ENCODE data around the gene ATXN1. TPM values are rescaled to one million over a fixed set of nuclear protein-coding genes. Genes with fewer than 3 reads are reported as not detected.

ATXN1 gene
- total RNA-seq, 1 experiment from 2014 or later: 20.8 TPM

DNA sequence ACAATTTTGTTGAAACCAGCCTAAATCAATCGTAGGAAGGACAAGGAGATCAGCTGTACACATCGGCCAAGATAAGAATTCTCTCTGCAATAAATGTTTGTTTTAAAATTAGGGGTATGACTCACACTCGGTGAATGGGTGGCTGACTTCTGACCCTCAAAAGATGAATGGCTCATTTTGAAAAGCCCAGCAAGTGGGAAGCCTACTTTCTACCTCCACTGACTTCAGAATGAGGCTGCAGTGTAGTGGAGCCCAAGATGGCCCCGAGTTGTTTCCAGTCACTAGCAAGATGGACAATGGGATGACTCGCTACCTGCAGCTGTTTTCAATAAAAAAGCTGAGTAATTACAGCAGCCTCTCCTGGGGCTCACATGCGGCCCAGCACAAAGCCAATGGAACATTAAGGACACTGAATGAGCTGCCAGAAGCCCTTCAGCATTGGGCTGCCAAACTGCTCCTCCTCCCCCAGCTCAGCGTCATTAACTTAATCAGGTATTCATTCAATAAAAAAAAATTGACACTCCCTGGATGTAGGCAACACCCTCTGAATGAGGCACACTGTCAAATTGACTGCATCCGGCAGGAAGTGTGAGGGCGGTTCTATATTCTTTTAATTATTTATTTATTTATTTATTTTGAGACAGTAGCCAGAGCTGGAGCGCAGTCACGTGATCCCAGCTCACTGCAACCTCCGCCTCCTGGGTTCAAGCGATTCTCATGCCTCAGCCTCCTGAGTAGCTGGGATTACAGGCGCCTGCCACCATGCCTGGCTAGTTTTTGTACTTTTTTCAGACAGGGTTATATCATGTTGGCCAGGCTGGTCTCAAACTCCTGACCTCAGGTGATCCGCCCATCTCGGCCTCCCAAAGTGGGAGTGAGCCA lies 415.6 kb downstream of the ATXN1 start:
- H3K27ac ChIP-seq: peak overlapping the region; percentile 87
- no peaks in the 10 kb centered on the region for H3K27me3 ChIP-seq (replicated peaks)
- peaks cover 42% of the 10 kb centered on the region for H3K4me1 ChIP-seq (replicated peaks)
- H3K9me3 ChIP-seq (replicated peaks): no peaks in the 10 kb centered on the region
- peak; percentile 88 to 91 for DNase-seq (ENCODE audit: low read depth in 1 of 2, low spot score in 2 of 2)
- H3K4me3 ChIP-seq: no peak overlapping the region
- H3K36me3 ChIP-seq: no peaks in the 10 kb centered on the region

DNA sequence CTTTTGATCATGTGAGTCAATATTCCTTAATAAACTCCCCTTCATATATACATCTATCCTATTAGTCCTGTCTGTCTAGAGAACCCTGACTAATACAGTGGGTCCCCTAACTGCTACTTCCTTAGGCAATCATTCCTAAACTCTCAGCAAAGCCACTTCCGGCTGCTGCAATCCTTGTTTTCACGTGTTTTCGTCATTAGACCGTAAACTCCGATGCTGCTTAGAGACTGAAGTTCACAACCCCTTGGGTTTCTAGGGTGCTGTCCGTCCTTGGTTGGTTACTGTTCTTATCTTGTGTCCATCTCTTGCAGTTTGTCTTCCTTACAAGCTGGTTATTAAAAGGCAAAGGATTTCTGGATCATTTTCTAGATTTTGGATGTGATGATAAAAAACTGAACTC lies 416.5 kb downstream of the ATXN1 start:
- peaks cover 45% of the 10 kb centered on the region for H3K4me1 ChIP-seq (replicated peaks)
- H3K9me3 ChIP-seq (replicated peaks): no peaks in the 10 kb centered on the region
- DNase-seq (ENCODE audit: low read depth in 1 of 2, low spot score in 2 of 2): peak in 1 of 2 experiments; percentile 60
- H3K27me3 ChIP-seq (replicated peaks): no peaks in the 10 kb centered on the region
- H3K36me3 ChIP-seq: no peaks in the 10 kb centered on the region
- H3K27ac ChIP-seq: peak overlapping the region; percentile 87
- H3K4me3 ChIP-seq: no peak overlapping the region

DNA sequence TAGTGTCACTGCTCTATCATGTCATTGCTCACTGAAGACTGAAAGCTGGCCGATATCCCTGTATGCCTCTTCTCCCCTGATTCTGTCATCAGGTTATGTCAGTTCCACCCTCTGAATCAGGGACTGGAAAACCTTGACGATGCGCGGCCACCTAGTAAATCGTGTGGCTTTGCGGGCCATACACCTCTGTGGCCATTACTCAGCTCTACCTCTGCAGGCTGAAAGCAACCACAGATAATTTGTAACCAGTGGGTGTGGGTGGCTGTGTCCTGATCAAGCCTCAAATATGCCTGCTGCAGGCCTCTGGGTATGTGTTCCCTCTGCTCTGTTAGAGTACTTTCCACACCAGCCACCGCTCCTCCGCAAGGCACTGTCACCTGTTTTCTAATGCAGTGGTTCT lies 417.7 kb downstream of the ATXN1 start:
- H3K27ac ChIP-seq: no peak overlapping the region
- peaks cover 55% of the 10 kb centered on the region for H3K4me1 ChIP-seq (replicated peaks)

DNA sequence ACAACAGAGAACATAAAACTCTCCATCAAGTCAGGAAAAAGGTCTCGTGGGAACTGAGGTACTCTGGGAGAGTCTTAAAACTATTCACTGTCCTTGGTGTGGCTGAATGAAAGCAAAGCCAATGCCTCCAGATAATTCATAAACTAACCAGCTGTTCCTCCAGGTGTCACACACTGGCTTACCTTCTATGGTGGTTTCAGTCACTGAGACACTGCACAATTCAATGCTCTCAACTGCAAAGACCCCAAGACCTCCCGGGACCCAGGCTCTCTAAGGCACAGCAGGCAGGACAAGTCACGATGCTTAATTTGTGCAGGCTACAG lies 422.0 kb downstream of the ATXN1 start:
- DNase-seq (ENCODE audit: low read depth in 1 of 2, low spot score in 2 of 2): no peak
- Histone ChIP-seq H3K36me3 (no peaks in the 10 kb centered on the region), H3K4me3 (no peak overlapping the region), H3K4me1 (replicated peaks) (peaks cover 60% of the 10 kb centered on the region), H3K27ac (peak overlapping the region; percentile 60), H3K9me3 (replicated peaks) (no peaks in the 10 kb centered on the region), H3K27me3 (replicated peaks) (no peaks in the 10 kb centered on the region)

More for the DNA sequence above, 417.7 kb downstream of the ATXN1 start:
- no peaks in the 10 kb centered on the region for H3K27me3 ChIP-seq (replicated peaks)
- H3K4me3 ChIP-seq: no peak overlapping the region
- H3K9me3 ChIP-seq (replicated peaks): no peaks in the 10 kb centered on the region
- DNase-seq (ENCODE audit: low read depth in 1 of 2, low spot score in 2 of 2): no peak
- no peaks in the 10 kb centered on the region for H3K36me3 ChIP-seq

DNA sequence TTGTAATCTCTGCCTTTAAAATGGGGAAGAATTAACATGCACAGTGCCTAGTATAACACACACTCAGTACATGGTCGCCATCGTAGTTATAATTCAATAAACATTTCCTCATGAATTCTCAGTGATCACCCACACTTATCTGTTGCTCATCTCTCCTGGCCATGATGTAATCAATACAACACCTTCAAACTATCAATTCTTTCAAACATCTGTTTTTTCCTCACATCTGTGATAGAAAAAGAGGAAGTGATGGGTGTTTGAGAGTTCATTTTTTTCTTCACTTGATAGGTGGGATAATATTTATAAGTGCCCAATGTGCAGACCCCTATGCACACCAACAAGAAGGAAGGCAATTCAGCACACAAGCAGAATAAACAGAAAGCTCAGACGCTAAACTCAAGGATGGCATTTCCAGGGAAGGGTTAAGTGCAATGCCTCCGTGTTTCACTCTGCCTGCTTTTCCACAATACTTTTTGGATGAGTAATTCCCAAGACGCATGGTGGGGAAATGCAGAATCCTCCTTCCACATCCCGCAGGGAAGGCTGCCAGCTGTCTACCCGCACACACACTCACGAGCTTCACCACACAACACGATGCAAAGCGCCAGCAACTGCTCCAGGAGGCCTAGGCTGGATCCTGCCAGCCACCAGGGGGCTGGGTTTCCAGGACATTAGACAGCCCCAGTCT lies 422.5 kb downstream of the ATXN1 start:
- Histone ChIP-seq H3K27ac (peak overlapping the region; percentile 60), H3K36me3 (no peaks in the 10 kb centered on the region), H3K9me3 (replicated peaks) (no peaks in the 10 kb centered on the region), H3K4me3 (no peak overlapping the region), H3K27me3 (replicated peaks) (no peaks in the 10 kb centered on the region), H3K4me1 (replicated peaks) (peaks cover 58% of the 10 kb centered on the region)
- peak; percentile 95 to 98 for DNase-seq (ENCODE audit: low read depth in 1 of 2, low spot score in 2 of 2)

DNA sequence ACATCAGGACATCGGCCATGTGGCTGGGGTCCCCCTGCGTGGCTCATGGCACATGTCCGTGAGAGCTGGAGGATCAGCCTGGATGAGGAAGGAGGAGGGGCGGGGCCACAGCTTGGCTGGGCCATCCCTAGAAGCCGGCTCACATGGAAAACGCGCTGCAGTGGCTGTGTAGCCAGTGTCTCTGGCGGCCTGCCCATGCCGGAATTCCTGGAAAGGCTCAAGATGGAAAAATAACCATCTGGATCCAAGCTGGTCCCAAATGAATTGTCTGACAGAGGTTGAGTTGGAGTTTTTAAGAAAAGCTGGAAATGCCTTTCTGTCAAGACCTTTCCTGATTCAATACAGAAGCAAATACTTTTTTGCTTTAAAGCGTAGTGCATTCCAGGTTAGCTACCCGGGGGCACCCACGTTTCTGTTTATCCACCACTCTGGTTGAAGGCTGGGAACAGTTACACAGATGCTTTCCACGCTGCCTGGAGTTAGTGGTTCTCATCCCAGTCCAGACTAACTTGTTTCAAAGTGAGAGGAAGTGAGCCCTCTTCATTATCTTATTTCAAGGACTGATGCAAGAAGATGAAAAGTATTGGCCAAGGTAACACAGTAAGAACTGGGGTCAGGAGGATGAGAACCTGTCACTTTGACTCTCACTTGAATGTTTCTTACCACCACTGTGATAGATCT lies 423.8 kb downstream of the ATXN1 start:
- peak; percentile 72 to 89 for DNase-seq (ENCODE audit: low read depth in 1 of 2, low spot score in 2 of 2)
- Histone ChIP-seq H3K4me1 (replicated peaks) (peaks cover 53% of the 10 kb centered on the region), H3K9me3 (replicated peaks) (no peaks in the 10 kb centered on the region), H3K27ac (peak overlapping the region; percentile 60), H3K4me3 (no peak overlapping the region), H3K27me3 (replicated peaks) (no peaks in the 10 kb centered on the region), H3K36me3 (no peaks in the 10 kb centered on the region)

DNA sequence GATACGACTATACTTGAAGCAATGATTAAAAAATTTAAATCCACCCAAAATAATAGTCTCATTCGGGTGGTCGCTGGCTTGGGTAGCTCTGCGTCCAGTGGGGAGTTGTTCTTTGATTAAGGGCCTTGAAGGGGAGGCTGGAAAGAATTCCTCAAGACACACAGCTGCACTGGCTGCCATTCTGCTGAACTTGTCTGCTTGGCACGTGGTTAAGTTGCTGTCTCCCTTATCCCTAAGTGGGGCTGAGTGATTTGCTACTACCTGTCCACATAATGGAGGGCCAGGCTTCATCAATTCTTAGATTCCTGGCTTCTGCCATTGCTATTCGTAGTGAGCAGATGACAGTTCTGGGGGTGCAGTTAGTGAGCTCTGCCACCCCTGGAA lies 424.4 kb downstream of the ATXN1 start:
- DNase-seq (ENCODE audit: low read depth in 1 of 2, low spot score in 2 of 2): no peak
- H3K36me3 ChIP-seq: no peaks in the 10 kb centered on the region
- H3K27me3 ChIP-seq (replicated peaks): no peaks in the 10 kb centered on the region
- H3K27ac ChIP-seq: peak overlapping the region; percentile 60
- no peaks in the 10 kb centered on the region for H3K9me3 ChIP-seq (replicated peaks)
- H3K4me1 ChIP-seq (replicated peaks): peaks cover 51% of the 10 kb centered on the region
- no peak overlapping the region for H3K4me3 ChIP-seq

DNA sequence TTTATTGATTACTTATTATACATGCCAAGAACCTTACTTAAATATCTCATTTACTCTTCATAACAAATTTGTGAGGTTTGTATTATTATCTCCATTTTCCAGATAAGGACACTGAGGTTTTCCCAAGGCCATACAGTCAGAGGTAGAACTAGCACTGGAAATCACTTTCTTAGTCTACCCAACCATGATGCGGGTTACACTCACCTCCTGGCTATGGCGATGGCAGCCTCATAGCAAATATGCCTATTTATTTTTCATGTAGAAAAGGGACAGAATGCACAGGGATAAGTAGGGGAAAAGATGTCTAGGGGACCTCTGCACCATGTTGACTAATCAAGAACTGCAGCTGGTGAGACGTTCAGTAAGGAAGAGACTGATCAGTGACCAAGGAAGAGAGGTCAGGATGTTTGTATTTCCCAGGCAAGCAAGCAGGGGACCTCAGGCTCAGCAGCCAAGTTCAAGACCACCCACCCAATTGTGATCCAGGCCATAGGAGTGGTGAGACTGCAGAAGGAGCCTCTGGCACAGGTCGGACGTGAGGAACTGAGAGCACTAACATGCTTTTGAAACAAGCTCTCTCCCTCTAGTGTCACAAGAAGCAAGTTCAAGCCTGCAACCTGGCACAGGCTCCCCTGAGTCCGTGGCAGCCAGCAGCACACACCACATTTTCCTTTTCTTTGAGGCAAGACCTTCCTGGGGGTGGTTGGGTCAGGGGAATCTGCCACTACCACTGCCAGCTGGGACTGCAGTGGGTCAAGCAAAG lies 425.0 kb downstream of the ATXN1 start:
- H3K4me1 ChIP-seq (replicated peaks): peaks cover 57% of the 10 kb centered on the region
- no peak for DNase-seq (ENCODE audit: low read depth in 1 of 2, low spot score in 2 of 2)

DNA sequence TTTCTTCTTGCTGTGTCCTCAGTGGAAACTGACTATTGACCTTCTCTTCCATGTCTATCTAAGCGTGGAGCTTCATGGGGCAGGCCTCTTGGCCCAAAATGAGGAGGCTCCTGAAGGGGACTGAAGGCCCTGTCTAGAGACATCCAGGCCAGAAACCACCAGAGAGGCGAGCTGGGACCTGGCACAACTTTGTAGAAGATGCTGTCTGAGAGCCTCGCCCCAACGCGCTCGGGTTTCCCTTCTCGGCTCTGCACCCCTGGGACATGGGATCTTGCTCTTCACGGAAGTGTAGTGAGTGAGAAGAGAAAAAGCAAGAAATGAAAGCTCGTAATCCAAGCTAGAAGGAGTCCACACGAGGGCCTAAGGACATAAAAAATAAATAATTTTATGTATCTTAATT lies 426.1 kb downstream of the ATXN1 start:
- DNase-seq (ENCODE audit: low read depth in 1 of 2, low spot score in 2 of 2): no peak
- peaks cover 60% of the 10 kb centered on the region for H3K4me1 ChIP-seq (replicated peaks)
- no peaks in the 10 kb centered on the region for H3K9me3 ChIP-seq (replicated peaks)
- H3K36me3 ChIP-seq: no peaks in the 10 kb centered on the region
- H3K4me3 ChIP-seq: no peak overlapping the region
- no peaks in the 10 kb centered on the region for H3K27me3 ChIP-seq (replicated peaks)
- H3K27ac ChIP-seq: no peak overlapping the region

More for the DNA sequence above, 425.0 kb downstream of the ATXN1 start:
- H3K27ac ChIP-seq: no peak overlapping the region
- H3K9me3 ChIP-seq (replicated peaks): no peaks in the 10 kb centered on the region
- no peaks in the 10 kb centered on the region for H3K27me3 ChIP-seq (replicated peaks)
- H3K36me3 ChIP-seq: no peaks in the 10 kb centered on the region
- H3K4me3 ChIP-seq: no peak overlapping the region

DNA sequence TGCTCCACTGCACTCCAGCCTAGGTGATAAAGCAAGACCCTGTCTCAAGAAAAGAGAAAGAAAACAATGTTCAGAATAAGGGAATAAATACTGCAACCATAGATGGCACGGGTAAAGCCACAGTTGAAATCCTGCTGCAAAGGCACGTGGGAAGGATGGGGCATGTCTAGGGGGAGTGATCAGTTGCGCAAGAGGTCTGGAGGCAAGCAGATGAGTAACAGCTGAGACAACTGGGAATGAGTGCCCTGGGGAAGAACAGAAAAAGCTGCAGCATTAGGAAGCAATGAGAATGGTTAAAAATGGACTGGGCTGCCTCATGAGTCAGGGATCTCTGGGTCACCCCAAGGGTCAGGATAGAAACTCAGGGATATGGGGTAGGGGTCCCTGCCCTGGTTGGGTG lies 426.6 kb downstream of the ATXN1 start:
- H3K9me3 ChIP-seq (replicated peaks): no peaks in the 10 kb centered on the region
- no peaks in the 10 kb centered on the region for H3K36me3 ChIP-seq
- DNase-seq (ENCODE audit: low read depth in 1 of 2, low spot score in 2 of 2): peak; percentile 42 to 69
- H3K27ac ChIP-seq: no peak overlapping the region
- no peaks in the 10 kb centered on the region for H3K27me3 ChIP-seq (replicated peaks)
- H3K4me3 ChIP-seq: no peak overlapping the region
- H3K4me1 ChIP-seq (replicated peaks): peaks cover 56% of the 10 kb centered on the region

DNA sequence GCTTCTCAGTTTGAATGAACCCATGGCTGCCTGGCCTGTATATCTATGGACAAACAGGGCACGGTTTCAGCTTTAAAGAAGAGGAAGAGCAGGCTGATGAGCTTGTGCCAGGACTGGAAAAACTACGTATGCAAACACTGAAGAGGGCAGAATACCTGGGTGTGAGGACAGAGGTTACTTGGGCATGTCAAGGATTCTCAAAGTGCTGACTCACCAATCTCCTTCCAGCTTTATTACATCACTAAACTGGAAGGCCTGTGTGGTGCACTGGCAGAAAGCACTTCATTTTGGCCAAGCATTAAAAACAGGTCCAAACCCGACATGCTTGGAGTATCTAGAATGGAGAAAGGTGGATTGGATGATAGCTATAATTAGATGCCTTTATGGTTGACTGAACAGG lies 427.7 kb downstream of the ATXN1 start:
- no peak for DNase-seq (ENCODE audit: low read depth in 1 of 2, low spot score in 2 of 2)

DNA sequence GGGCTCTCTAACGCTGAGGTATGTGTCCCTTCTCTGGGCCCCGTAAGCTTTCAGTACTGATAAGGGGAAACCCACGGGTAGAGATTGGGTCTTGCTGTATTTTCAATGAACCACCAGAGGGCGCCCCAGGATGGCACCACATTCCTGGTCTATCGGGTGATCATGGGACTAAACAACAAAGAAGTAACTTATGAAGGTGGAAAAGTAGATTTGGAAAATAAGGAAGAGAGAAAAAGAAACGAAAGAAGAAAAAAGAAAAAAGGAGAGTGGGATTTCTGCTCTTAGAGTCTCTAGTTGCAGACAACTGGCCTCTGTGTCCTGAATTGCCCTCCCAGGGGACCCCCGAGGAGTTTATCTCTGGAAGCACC lies 429.1 kb downstream of the ATXN1 start:
- peak; percentile 72 to 75 for DNase-seq (ENCODE audit: low read depth in 1 of 2, low spot score in 2 of 2)
- Histone ChIP-seq H3K36me3 (no peaks in the 10 kb centered on the region), H3K9me3 (replicated peaks) (no peaks in the 10 kb centered on the region), H3K27me3 (replicated peaks) (no peaks in the 10 kb centered on the region), H3K4me1 (replicated peaks) (peaks cover 33% of the 10 kb centered on the region), H3K27ac (no peak overlapping the region), H3K4me3 (no peak overlapping the region)

More for the DNA sequence above, 427.7 kb downstream of the ATXN1 start:
- Histone ChIP-seq H3K27ac (no peak overlapping the region), H3K4me1 (replicated peaks) (peaks cover 47% of the 10 kb centered on the region), H3K27me3 (replicated peaks) (no peaks in the 10 kb centered on the region), H3K9me3 (replicated peaks) (no peaks in the 10 kb centered on the region), H3K36me3 (no peaks in the 10 kb centered on the region), H3K4me3 (no peak overlapping the region)

DNA sequence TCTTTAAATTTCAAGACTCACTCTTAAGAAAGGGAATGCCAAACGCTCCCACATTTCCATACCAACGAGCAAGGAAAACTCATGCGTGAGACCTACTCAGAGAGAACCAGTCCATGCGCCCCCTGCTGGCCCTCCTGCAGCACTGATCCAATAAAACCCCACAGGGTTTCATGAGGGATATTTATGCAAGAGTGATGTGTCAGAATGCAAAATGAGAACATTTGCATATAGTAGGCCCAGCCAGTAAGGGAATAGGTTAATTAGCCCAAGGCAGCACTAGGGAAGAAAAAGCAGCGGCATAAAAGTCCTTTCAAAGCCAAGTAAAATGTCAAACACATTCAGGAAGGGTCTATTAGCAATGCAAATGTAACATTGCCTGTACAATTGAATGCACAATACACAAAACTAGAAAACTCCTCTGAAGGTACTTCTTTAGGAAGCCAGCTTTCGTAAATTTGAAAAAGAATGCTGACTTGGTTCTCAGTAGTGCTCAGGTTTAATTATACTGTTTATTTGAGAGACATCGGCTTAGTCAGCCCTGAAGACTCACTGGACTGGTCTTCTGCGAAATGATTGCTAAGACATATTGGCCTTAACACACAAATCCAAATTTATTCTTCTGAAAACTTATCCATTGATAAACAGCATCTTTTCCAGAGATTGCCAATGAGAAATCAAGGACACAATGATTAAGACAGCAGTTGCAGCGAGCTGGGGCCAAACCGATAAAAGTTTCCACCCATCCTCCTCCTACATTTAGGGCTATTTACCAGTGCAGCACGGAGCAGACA lies 429.7 kb downstream of the ATXN1 start:
- no peak overlapping the region for H3K27ac ChIP-seq
- peak; percentile 71 to 73 for DNase-seq (ENCODE audit: low read depth in 1 of 2, low spot score in 2 of 2)

More for the DNA sequence above, 429.7 kb downstream of the ATXN1 start:
- no peak overlapping the region for H3K4me3 ChIP-seq
- H3K9me3 ChIP-seq (replicated peaks): no peaks in the 10 kb centered on the region
- peaks cover 28% of the 10 kb centered on the region for H3K4me1 ChIP-seq (replicated peaks)
- H3K36me3 ChIP-seq: peaks cover 6% of the 10 kb centered on the region; the same call in 1 of the 2 replicates
- no peaks in the 10 kb centered on the region for H3K27me3 ChIP-seq (replicated peaks)

Data from SJSA1 (cell line).